ENCODE data around the gene ERBB4. TPM values are rescaled to one million over a fixed set of nuclear protein-coding genes. Genes with fewer than 3 reads are reported as not detected.

Gene ERBB4
- polyA plus RNA-seq, 2 of the 4 experiments (the other 2 are of a cell fraction), result not detected

- TF ChIP-seq NR3C1 (IDR thresholded peaks at IDR 0.05) (no peak), CTCF (IDR thresholded peaks at IDR 0.05) (no peak), ESRRA (IDR thresholded peaks at IDR 0.05; ENCODE audit: borderline replicate concordance, low read length) (no peak), CEBPB (IDR thresholded peaks at IDR 0.05) (no peak), ZNF302 (CRISPR knock-in tag; IDR thresholded peaks at IDR 0.05) (no peak), EHMT2 (IDR thresholded peaks at IDR 0.05; ENCODE audit: low read depth) (no peak), FOSB (CRISPR knock-in tag; IDR thresholded peaks at IDR 0.05) (no peak), BCL3 (IDR thresholded peaks at IDR 0.05) (no peak), FOXS1 (CRISPR knock-in tag; IDR thresholded peaks at IDR 0.05) (no peak), MAFK (IDR thresholded peaks at IDR 0.05; ENCODE audit: partially characterized antibody) (no peak), FOSL2 (IDR thresholded peaks at IDR 0.05) (no peak), FOSL2 (CRISPR knock-in tag; IDR thresholded peaks at IDR 0.05) (no peak), SREBF2 (IDR thresholded peaks at IDR 0.05) (no peak), SMC3 (IDR thresholded peaks at IDR 0.05) (no peak), E2F6 (IDR thresholded peaks at IDR 0.05; ENCODE audit: borderline replicate concordance, low read depth) (no peak), HOXA7 (CRISPR knock-in tag; IDR thresholded peaks at IDR 0.05) (no peak)
- ATAC-seq, result no peak
- Histone ChIP-seq H3K27ac (no peak overlapping the region), H3K4me2 (no peak overlapping the region), H3K4me3 (no peak overlapping the region), H3K9me3 (no peaks in the 10 kb centered on the region), H3K4me1 (0 out of 3 replicates have a peak, but pooled peaks cover 3% of the 10 kb centered on the region)
- no peak for FAIRE-seq
- POLR2A ChIA-PET, result no interaction called here
- DNase-seq (ENCODE audit: low read depth in 1 of 2, low spot score in 1 of 2), result no peak
- CTCF ChIA-PET, result interaction anchor here (0.6 to 2.1 kb wide), 3 partner anchors 18 to 806 kb away, joined by 3 to 6 read pairs (median 5); no protein-coding TSS in a partner anchor
Observed at GRCh38 chr2:212549941-212550340, 11.3 kb upstream of the ERBB4 start.

GRCh38 chr2:212549463-212549862 lies 10.9 kb upstream of the ERBB4 start:
- Histone ChIP-seq H3K4me2 (no peak overlapping the region), H3K27ac (no peak overlapping the region), H3K4me3 (no peak overlapping the region), H3K9me3 (no peaks in the 10 kb centered on the region), H3K4me1 (0 out of 3 replicates have a peak, but pooled peaks cover 3% of the 10 kb centered on the region)
- no peak for FAIRE-seq
- POLR2A ChIA-PET, result no interaction called here
- no peak for DNase-seq (ENCODE audit: low read depth in 1 of 2, low spot score in 1 of 2)
- TF ChIP-seq FOXS1 (CRISPR knock-in tag; IDR thresholded peaks at IDR 0.05) (no peak), KDM5A (IDR thresholded peaks at IDR 0.05) (no peak), NFE2L2 (conservative IDR thresholded peaks at IDR 0.05; ENCODE audit: low read length) (no peak), ZNF302 (CRISPR knock-in tag; IDR thresholded peaks at IDR 0.05) (no peak), EHF (CRISPR knock-in tag; IDR thresholded peaks at IDR 0.05) (no peak), USF2 (IDR thresholded peaks at IDR 0.05) (no peak), CBX2 (IDR thresholded peaks at IDR 0.05; ENCODE audit: borderline replicate concordance, low read depth) (no peak), BCL3 (IDR thresholded peaks at IDR 0.05) (no peak), E2F6 (IDR thresholded peaks at IDR 0.05; ENCODE audit: borderline replicate concordance, low read depth) (no peak), NPAS2 (CRISPR knock-in tag; IDR thresholded peaks at IDR 0.05; ENCODE audit: borderline replicate concordance) (no peak)
- ATAC-seq, result no peak
- CTCF ChIA-PET, result interaction anchor here (0.6 to 2.1 kb wide), 3 partner anchors 18 to 806 kb away, joined by 3 to 6 read pairs (median 5); no protein-coding TSS in a partner anchor
